HepG2 (cell line): ENCODE data around the gene EMC9. TPM values are rescaled to one million over a fixed set of nuclear protein-coding genes. Genes with fewer than 3 reads are reported as not detected.
A peak's percentile ranks its signal among the peaks of the same experiment; 100 is the strongest.

Source experiments
- BORCS8-MEF2B ChIP-seq: sonication (generic); formaldehyde crosslinking; IDR thresholded peaks from 2 replicates; pipeline ENCODE4 v1.8.0; 2022; ENCODE audit warnings: mild to moderate bottlenecking, missing genetic modification reagents
- CENPT ChIP-seq: sonication (generic); formaldehyde crosslinking; IDR thresholded peaks from 2 replicates; pipeline ENCODE4 v1.8.0; 2022; ENCODE audit warnings: low read depth, mild to moderate bottlenecking, moderate library complexity, missing genetic modification reagents
- HNF1A ChIP-seq, 2 experiments: sonication (generic) in 1 of 2; formaldehyde crosslinking in 1 of 2; IDR thresholded peaks; 2 replicates each; pipeline versions ENCODE4 v1.4.0 to v1.6.1; 2016 to 2020; ENCODE audit warnings: borderline replicate concordance in 1 of 2, low read depth in 1 of 2, mild to moderate bottlenecking in 1 of 2, missing genetic modification reagents in 1 of 2
- KLF16 ChIP-seq, 2 experiments: sonication (generic) in 1 of 2; formaldehyde crosslinking in 1 of 2; IDR thresholded peaks; 2 replicates each; pipeline versions ENCODE4 v1.6.1 to v1.8.0; 2016 to 2023; ENCODE audit warnings: missing genetic modification reagents in 2 of 2, missing compliant biosample characterization in 1 of 2
- NFIB ChIP-seq: sonication (generic); formaldehyde crosslinking; IDR thresholded peaks from 2 replicates; pipeline ENCODE4 v1.9.0; 2021; ENCODE audit warnings: missing genetic modification reagents, mild to moderate bottlenecking, borderline replicate concordance
- RBAK ChIP-seq: sonication (generic); formaldehyde crosslinking; IDR thresholded peaks from 2 replicates; pipeline ENCODE4 v1.5.1; 2020; ENCODE audit warnings: mild to moderate bottlenecking, missing genetic modification reagents
- STAG1 ChIP-seq: sonication (generic); formaldehyde crosslinking; IDR thresholded peaks from 2 replicates; pipeline ENCODE4 v1.4.0; 2020; ENCODE audit warnings: missing genetic modification reagents
- THRA ChIP-seq: sonication (generic); formaldehyde crosslinking; IDR thresholded peaks from 2 replicates; pipeline ENCODE4 v1.4.0; 2020; ENCODE audit warnings: missing genetic modification reagents, borderline replicate concordance
- YEATS2 ChIP-seq: sonication (generic); formaldehyde crosslinking; IDR thresholded peaks from 2 replicates; pipeline ENCODE4 v1.4.0; 2020; ENCODE audit warnings: missing genetic modification reagents, borderline replicate concordance
- ZBTB38 ChIP-seq: sonication (generic); formaldehyde crosslinking; IDR thresholded peaks from 2 replicates; pipeline ENCODE4 v1.5.1; 2020; ENCODE audit warnings: mild to moderate bottlenecking, missing genetic modification reagents
- ZBTB7A ChIP-seq: sonication (generic); formaldehyde crosslinking; IDR thresholded peaks from 2 replicates; pipeline ENCODE4 v1.8.0; 2022; ENCODE audit warnings: mild to moderate bottlenecking, missing genetic modification reagents
- ZC3H4 ChIP-seq: sonication (generic); formaldehyde crosslinking; IDR thresholded peaks from 2 replicates; pipeline ENCODE4 v1.4.0; 2020; ENCODE audit warnings: missing genetic modification reagents, borderline replicate concordance
- ZFX ChIP-seq: sonication (generic); formaldehyde crosslinking; IDR thresholded peaks from 2 replicates; pipeline ENCODE4 v1.4.0; 2020; ENCODE audit warnings: mild to moderate bottlenecking, low read depth, missing genetic modification reagents, moderate library complexity
- ZMYM4 ChIP-seq: sonication (generic); formaldehyde crosslinking; IDR thresholded peaks from 2 replicates; pipeline ENCODE4 v1.8.1; 2023; ENCODE audit warnings: mild to moderate bottlenecking, missing genetic modification reagents
- ZNF414 ChIP-seq: sonication (generic); formaldehyde crosslinking; IDR thresholded peaks from 2 replicates; pipeline ENCODE4 v1.5.0; 2020; ENCODE audit warnings: missing genetic modification reagents
- ZNF468 ChIP-seq: sonication (generic); formaldehyde crosslinking; IDR thresholded peaks from 2 replicates; pipeline ENCODE4 v1.8.0; 2022; ENCODE audit warnings: mild to moderate bottlenecking, moderate library complexity, missing genetic modification reagents
- polyA plus RNA-seq, 8 experiments: library from polyadenylated mRNA; depleted of rRNA in 3 of 8; stranded (reverse) in 7 of 8; unstranded in 1 of 8; fragments of >200 nt; fragmentation: Illumina TruSeq in 4 of 8; extraction: Trizol in 4 of 8; gene quantifications; 2 replicates each; pipeline versions ENCODE4 v1.2.1 to v1.2.3, GENCODE V29; 2011 to 2016; ENCODE audit warnings: low read depth in 4 of 8, missing spikeins in 1 of 8, mixed read lengths in 1 of 8; ENCODE audit not compliant: insufficient read depth in 1 of 8
- total RNA-seq, 5 experiments: library from RNA; depleted of rRNA; stranded (reverse); fragments of >200 nt; fragmentation: Illumina TruSeq; extraction: Trizol; gene quantifications; 2 replicates each; pipeline ENCODE4 v1.2.3, GENCODE V29; 2016; ENCODE audit warnings: low read depth in 1 of 5
- TF ChIP-seq, protein P1 (sequence below): sonication (generic); formaldehyde crosslinking; IDR thresholded peaks from 2 replicates; pipeline ENCODE4 v1.5.0; 2020; ENCODE audit warnings: mild to moderate bottlenecking, missing genetic modification reagents
- TF ChIP-seq, protein P2 (sequence below), 2 experiments: sonication (generic) in 1 of 2; formaldehyde crosslinking in 1 of 2; IDR thresholded peaks; 2 replicates each; pipeline versions ENCODE4 v1.5.1 to v1.6.1; 2011 to 2020; ENCODE audit warnings: borderline replicate concordance in 1 of 2, low read depth in 1 of 2, low read length in 1 of 2, mild to moderate bottlenecking in 1 of 2, missing genetic modification reagents in 1 of 2, moderate library complexity in 1 of 2

Gene EMC9
- total and polyA plus RNA-seq, 2 of the 13 experiments (the other 11 are each of a cell fraction or from before 2014, with no cell fraction given): 60.5 to 78.7 TPM

- TF ChIP-seq, protein P1, sequence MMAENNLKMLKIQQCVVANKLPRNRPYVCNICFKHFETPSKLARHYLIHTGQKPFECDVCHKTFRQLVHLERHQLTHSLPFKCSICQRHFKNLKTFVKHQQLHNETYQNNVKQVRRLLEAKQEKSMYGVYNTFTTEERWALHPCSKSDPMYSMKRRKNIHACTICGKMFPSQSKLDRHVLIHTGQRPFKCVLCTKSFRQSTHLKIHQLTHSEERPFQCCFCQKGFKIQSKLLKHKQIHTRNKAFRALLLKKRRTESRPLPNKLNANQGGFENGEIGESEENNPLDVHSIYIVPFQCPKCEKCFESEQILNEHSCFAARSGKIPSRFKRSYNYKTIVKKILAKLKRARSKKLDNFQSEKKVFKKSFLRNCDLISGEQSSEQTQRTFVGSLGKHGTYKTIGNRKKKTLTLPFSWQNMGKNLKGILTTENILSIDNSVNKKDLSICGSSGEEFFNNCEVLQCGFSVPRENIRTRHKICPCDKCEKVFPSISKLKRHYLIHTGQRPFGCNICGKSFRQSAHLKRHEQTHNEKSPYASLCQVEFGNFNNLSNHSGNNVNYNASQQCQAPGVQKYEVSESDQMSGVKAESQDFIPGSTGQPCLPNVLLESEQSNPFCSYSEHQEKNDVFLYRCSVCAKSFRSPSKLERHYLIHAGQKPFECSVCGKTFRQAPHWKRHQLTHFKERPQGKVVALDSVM (CRISPR knock-in tag): peak; percentile 96
- no peak for TF ChIP-seq STAG1 (CRISPR knock-in tag)
- TF ChIP-seq KLF16 (CRISPR knock-in tag; IDR thresholded peaks at IDR 0.05): no peak
- no peak for TF ChIP-seq YEATS2 (CRISPR knock-in tag)
- TF ChIP-seq THRA (CRISPR knock-in tag): no peak
- no peak for TF ChIP-seq ZNF414
- TF ChIP-seq ZNF468 (CRISPR knock-in tag): no peak
- no peak for TF ChIP-seq BORCS8-MEF2B
- TF ChIP-seq ZBTB38 (CRISPR knock-in tag): no peak
- TF ChIP-seq, protein P2, sequence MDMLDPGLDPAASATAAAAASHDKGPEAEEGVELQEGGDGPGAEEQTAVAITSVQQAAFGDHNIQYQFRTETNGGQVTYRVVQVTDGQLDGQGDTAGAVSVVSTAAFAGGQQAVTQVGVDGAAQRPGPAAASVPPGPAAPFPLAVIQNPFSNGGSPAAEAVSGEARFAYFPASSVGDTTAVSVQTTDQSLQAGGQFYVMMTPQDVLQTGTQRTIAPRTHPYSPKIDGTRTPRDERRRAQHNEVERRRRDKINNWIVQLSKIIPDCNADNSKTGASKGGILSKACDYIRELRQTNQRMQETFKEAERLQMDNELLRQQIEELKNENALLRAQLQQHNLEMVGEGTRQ (IDR thresholded peaks at IDR 0.05; ENCODE audit: low read depth, low read length): no peak
- TF ChIP-seq, protein P2 (CRISPR knock-in tag; IDR thresholded peaks at IDR 0.05; ENCODE audit: borderline replicate concordance): no peak
- TF ChIP-seq ZMYM4 (CRISPR knock-in tag): peak; percentile 21; the same call in 1 of the 2 replicates
- TF ChIP-seq ZC3H4 (CRISPR knock-in tag): no peak
- TF ChIP-seq RBAK (CRISPR knock-in tag): no peak
- TF ChIP-seq ZFX (CRISPR knock-in tag): no peak
- TF ChIP-seq CENPT (CRISPR knock-in tag): no peak
- no peak for TF ChIP-seq ZBTB7A (CRISPR knock-in tag)
- TF ChIP-seq NFIB (CRISPR knock-in tag): no peak
- TF ChIP-seq HNF1A (IDR thresholded peaks at IDR 0.05; ENCODE audit: low read depth): no peak
- TF ChIP-seq HNF1A (CRISPR knock-in tag; IDR thresholded peaks at IDR 0.05; ENCODE audit: borderline replicate concordance): no peak
Observed at GRCh38 chr14:24129410-24129998, 11.9 kb downstream of the EMC9 start (continued).
